GM10248 (cell line): ENCODE data around the gene MAPKBP1.
"Not testable (repeated sequence)": the region's sequence is repeated elsewhere in the genome, so short reads cannot be mapped to it uniquely, and the experiment has no call there.

Source experiments
- CTCF ChIA-PET: fragments of 300-600 bp; sonication (Branson Sonifier 250); formaldehyde crosslinking; extraction: SDS; loops from one replicate; lab custom pipeline; 2021; ENCODE audit warnings: antibody characterized with exemption; lab: Yijun Ruan, JAX
- POLR2A ChIA-PET: fragments of 350-650 bp; sonication (Branson Sonifier 250); formaldehyde crosslinking; extraction: SDS; loops from one replicate; lab custom pipeline; 2020; ENCODE audit warnings: antibody characterized with exemption; lab: Yijun Ruan, JAX
- DNase-seq: peaks from one replicate; pipeline ENCODE4 v3.0.0; 2012; ENCODE audit errors: extremely low spot score
- TF ChIP-seq, protein P1 (sequence below): IDR thresholded peaks from 2 replicates; pipeline ENCODE4 v1.5.1; 2012; ENCODE audit warnings: mild to moderate bottlenecking, low read depth; ENCODE audit errors: extremely low read depth, missing control alignments, control extremely low read depth

The MAPKBP1 gene

DNA sequence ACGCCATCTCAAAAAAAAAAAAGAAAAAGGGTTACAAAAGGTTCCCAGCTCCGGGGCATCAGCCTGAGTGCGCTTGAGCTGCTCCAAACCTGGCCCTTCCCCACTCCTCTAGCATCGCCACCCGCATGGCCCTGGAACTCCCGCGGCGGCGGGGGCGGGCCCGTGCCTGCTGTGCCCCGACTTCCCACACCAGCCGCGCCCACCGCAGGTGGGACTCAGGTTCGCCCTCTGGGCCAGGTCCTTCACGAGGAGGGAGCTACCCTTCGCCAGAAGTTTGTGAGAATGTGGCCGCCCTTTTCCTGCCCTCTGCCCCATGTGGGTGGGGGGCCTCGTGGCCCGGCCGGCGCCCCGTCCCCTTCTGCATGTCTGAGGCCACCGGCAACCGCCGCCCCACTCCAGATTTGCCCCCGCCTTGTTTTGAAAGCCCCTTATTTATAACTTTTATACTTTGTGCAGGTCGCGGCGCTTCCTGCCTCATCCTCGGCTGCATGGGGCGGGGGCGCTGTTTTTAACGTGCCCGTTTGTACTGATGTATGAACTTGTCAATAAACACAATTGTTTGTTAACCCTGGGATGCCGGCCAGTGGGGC lies 53.1 kb downstream of the MAPKBP1 start:
- CTCF ChIA-PET: interaction anchor here (0.8 to 3.7 kb wide), 3 partner anchors 12 to 54 kb away, joined by 3 to 15 read pairs (median 10); partner anchors contain the start of genes MAPKBP1 and PLA2G4B
- POLR2A ChIA-PET: no interaction called here

DNA sequence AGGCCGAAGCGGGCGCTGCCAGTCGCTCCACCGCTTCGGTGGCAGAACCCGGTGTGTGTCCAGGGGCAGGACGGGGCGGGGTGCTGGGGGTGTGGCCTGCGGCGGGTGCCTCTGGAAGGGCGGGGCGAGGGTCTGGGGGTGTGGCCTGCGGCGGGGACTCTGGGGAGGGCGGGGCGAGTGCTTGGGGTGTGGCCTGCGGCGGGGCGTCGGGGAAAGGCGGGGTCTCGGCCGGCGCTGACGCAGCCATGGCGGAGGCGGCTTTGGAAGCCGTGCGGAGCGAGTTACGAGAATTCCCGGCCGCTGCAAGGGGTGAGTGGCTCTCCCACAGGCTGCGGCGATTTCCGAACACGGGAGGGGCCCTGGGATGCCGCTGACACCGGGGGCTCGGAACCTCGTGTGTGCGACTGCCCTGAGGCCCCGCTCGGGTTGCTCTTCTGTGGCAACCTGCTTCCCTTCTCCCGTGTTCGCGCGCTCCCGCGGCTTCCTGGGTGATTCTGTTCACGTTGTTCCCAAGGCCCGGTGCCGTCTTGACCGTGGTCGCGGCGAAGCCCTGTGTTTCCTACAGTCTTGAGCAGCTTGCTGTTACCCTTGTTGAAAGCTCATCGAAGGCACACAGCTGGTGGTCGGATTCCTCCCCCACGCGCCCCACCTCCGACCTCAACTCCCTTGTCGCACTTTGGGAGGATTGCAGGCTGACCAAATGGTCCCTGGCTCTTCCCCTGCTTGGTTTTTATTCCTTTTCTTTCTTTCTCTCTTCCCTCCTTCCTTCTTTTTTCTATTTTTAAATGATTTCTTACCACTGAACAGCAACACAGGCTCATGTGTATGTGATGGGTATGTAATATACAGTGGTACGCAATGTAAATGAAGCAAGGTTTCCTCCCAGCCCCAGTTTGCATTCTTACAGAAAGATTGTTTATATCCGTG lies 53.9 kb downstream of the MAPKBP1 start, which contains the start of gene JMJD7:
Gene JMJD7, plus strand, starts transcription at position 213 of the 927 bp plus-strand sequence. Its CDS starts 33 bp downstream, at position 246.
- peak; percentile 100 for DNase-seq
- TF ChIP-seq, protein P1, sequence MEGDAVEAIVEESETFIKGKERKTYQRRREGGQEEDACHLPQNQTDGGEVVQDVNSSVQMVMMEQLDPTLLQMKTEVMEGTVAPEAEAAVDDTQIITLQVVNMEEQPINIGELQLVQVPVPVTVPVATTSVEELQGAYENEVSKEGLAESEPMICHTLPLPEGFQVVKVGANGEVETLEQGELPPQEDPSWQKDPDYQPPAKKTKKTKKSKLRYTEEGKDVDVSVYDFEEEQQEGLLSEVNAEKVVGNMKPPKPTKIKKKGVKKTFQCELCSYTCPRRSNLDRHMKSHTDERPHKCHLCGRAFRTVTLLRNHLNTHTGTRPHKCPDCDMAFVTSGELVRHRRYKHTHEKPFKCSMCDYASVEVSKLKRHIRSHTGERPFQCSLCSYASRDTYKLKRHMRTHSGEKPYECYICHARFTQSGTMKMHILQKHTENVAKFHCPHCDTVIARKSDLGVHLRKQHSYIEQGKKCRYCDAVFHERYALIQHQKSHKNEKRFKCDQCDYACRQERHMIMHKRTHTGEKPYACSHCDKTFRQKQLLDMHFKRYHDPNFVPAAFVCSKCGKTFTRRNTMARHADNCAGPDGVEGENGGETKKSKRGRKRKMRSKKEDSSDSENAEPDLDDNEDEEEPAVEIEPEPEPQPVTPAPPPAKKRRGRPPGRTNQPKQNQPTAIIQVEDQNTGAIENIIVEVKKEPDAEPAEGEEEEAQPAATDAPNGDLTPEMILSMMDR: no peak
- POLR2A ChIA-PET: no interaction called here
- CTCF ChIA-PET: interaction anchor here (3.7 kb wide), 1 partner anchor 16 kb away, joined by 15 read pairs; no protein-coding TSS in a partner anchor

More for the DNA sequence above, 53.1 kb downstream of the MAPKBP1 start:
- no peak for DNase-seq
- TF ChIP-seq, protein P1: no peak

DNA sequence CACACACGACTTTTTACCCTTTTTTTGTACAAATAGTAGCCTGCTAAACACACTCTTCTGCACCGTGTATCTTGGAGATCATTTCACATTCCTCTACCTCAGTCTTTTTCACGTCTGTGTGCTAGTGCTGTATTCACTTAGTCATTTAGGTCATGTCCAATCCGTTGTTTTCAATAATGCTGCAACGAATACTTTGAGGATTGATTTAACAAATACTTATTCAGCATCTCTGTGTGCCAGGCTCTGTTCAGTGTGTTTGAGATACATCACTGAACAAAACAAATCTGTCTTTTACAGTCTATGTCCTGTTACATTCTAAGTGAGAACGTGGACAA lies 54.5 kb downstream of the MAPKBP1 start:
- CTCF ChIA-PET: interaction anchor here (3.7 kb wide), 1 partner anchor 17 kb away, joined by 15 read pairs; no protein-coding TSS in a partner anchor
- TF ChIP-seq, protein P1: no peak
- POLR2A ChIA-PET: no interaction called here
- DNase-seq: no peak

DNA sequence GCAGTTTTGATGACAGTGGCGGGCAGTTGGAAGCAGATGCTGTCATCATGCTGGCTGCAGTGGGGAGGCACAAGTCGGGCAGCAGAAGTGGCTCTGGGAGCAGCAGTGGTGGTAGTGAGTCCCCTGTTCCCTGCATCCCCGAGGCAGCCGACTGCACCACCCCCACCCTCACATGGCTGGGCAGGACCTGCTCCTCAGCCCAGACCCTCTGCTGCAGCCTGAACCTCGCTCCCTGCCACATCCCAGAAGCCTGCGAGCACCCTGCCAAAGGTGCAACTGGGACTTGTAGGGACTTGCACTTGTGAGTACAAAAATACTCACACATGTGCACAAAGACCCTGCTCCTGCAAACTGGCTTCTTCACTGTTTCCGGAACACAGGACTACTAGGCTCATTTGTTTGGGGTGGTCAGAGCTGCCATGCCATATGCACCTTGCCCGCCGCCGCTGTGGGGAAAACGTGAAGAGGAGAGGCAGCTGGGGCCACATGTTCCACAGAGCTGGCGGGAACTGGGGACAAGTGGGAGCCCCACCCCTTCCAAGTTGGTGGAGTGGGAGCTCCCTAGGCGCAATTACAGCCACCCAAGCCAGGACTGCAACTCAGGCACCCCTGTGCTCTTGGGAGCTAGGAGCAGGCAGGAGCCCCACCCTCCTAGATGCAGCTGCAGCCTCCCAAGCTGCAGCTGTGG lies 55.8 kb downstream of the MAPKBP1 start:
- DNase-seq: no peak
- TF ChIP-seq, protein P1: no peak
- CTCF ChIA-PET: interaction anchor here (2.3 kb wide), 1 partner anchor 19 kb away, joined by 13 read pairs; no protein-coding TSS in a partner anchor
- POLR2A ChIA-PET: interaction anchor here (0.7 kb wide), 1 partner anchor 22 kb away, joined by 3 read pairs; no protein-coding TSS in a partner anchor

DNA sequence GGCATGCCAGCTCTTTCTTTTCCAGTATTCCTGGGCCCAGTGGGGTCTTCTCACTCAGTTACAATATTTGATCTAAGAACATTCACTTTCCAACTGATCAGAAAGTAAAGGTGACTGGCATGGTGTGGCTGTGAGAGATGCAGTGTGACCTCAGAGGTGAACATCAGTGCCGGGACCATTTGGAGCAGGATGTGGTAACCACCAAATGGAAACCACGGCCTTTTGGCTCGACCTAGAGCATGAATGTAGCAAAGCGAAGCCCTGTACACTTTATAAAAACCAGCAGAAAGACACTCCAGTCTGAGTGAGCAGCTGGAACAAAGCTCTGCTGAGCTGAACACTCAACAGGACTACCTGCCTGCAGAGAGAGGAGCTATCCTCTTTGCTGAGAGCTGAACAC lies 57.0 kb downstream of the MAPKBP1 start:
- CTCF ChIA-PET: interaction anchor here (0.8 to 2.3 kb wide), 3 partner anchors 20 to 228 kb away, joined by 3 to 13 read pairs (median 4); no protein-coding TSS in a partner anchor
- DNase-seq, POLR2A ChIA-PET: not testable (repeated sequence)

DNA sequence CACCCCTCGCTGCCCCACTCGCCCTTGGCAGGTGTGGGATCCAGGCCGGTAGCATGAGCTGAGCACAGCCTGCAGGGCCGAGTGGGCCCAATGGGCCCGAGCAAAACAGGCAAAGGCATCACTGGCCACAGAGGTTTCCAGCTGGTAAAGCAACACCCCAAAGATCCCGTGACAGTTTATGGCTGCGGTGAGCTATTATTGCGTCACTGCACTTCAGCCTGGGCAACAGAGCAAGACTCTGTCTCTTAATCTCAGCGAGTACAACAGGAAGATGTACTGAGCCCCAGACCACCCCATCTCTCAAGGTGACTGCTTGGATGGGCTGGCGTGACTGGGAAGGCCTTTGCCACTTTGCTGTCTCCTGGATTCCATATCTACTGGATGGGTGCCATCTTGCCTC lies 57.9 kb downstream of the MAPKBP1 start:
- TF ChIP-seq, protein P1: no peak
- no peak for DNase-seq
- ChIA-PET CTCF (interaction anchor here (1.2 to 2.3 kb wide), 2 partner anchors 21 to 229 kb away, joined by 3 to 13 read pairs; no protein-coding TSS in a partner anchor), POLR2A (no interaction called here)
